GM19455 (cell line): ENCODE results near the gene DDAH2.
A peak's percentile ranks its signal among the peaks of the same experiment; 100 is the strongest.

ENCODE experiments used
- ATAC-seq: cut with Tn5 transposase; IDR thresholded peaks from one replicate; pipeline ENCODE4 v1.9.1; 2021; ENCODE audit not compliant: unreplicated experiment

Gene DDAH2

DNA sequence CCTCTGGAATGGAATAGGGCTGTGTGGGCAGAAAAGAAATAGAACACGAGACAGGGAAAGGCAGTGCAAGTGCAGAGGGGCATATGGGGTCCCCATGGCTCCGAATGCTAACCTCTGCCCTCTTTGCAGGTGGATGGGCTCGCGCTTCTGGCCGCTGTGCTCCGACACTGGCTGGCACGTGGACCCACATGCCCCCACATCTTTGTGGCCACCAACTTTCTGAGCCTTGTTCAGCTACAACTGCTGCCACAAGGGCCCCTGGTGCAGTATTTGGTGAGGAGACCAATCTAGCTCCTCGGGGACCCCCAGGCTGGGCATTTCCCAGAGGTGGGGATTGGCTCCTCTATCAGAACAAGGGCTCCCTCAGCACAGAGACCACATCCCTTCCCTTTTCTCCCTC, 32.2 kb upstream of the DDAH2 start:
- no peak for ATAC-seq

DNA sequence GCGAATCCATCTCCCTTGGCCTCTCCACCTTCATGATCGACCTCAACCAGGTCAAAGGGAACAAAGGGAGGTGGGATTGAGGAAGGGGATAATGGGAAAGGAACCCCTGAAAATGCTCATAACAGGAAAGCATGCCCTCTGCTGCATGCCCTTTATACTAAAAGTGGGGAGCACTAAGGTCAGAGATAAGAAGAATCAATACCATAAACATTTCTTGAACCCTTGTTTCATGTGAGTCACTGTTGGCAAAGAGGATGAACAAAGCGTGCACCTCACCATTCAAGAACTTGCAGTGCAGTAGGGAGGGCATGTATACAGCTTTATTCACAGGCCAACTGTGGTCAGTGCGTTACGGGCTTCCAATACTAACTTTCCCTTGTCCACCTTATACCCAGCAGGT, 31.7 kb upstream of the DDAH2 start:
- ATAC-seq, result no peak

- no peak for ATAC-seq
Measured at GRCh38 chr6:31758281-31758680, 29.2 kb upstream of the DDAH2 start.

- ATAC-seq, result no peak
Measured at GRCh38 chr6:31752739-31753319, 23.7 kb upstream of the DDAH2 start.

GRCh38 chr6:31750411-31751022, 21.4 kb upstream of the DDAH2 start:
- ATAC-seq, result no peak

- ATAC-seq, result no peak
Measured at GRCh38 chr6:31749301-31750036, 20.4 kb upstream of the DDAH2 start.

- ATAC-seq, result no peak
Measured at GRCh38 chr6:31744422-31744821, 15.3 kb upstream of the DDAH2 start.

GRCh38 chr6:31742894-31743293, 13.8 kb upstream of the DDAH2 start:
- no peak for ATAC-seq

DNA sequence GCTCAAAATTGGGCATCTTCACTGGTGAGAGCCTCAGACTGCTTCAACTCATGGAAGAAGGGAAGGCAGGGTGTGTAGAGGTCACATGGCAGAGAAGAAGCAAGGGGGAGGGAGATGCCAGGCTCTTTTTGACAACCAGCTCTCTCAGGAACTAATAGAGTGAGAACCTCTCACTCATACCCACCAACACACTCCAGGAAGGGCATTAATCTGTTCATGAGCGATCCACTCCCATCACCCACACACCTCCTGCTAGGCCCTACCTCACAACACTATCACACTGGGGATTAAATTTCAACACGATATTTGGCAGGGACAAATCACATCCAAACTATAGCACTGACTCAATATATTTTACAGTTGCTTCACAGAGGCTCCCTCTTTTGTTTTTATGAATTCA, 12.7 kb upstream of the DDAH2 start:
- ATAC-seq, result no peak

GRCh38 chr6:31740397-31741223, 11.5 kb upstream of the DDAH2 start:
- ATAC-seq, result no peak

GRCh38 chr6:31739639-31740396, 10.7 kb upstream of the DDAH2 start, which contains the start of gene MSH5:
TSS of gene MSH5 (plus strand) at chr6:31740005. CDS start at chr6:31740467, 462 bp downstream.
- ATAC-seq, result peak; percentile 80

GRCh38 chr6:31737991-31738979, 9.2 kb upstream of the DDAH2 start:
- no peak for ATAC-seq

GRCh38 chr6:31737315-31737990, 8.4 kb upstream of the DDAH2 start:
- ATAC-seq, result no peak

DNA sequence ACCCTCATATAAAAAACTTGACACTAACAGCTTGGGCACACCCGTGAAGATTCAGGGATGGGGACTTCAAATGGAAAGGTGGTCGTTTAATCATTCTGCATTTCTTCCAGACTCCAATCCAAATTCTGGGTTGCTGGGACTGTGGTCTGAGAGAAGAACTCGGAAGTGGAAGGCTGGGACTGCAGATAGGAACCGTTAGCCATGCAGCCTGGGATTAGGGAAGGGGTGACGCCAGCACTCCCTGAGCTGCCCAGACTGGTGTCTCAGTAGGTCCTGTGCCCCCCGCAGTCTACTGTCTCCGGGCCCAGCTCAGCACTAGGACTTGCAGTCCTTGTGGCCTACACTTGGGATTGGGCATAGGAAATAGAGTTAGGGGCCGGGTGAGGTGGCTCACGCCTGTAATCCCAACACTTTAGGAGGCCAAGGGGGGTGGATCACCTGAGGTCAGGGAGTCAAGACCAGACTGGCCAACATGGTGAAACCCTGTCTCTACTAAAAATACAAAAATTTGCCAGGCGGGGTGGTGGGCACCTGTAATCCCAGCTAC, 7.7 kb upstream of the DDAH2 start:
- ATAC-seq, result no peak

- no peak for ATAC-seq
Measured at GRCh38 chr6:31736021-31736767, 7.1 kb upstream of the DDAH2 start, which contains the start of gene CLIC1. TSS of gene CLIC1 (minus strand) at chr6:31736530. CDS start at chr6:31736300, 230 bp downstream.

DNA sequence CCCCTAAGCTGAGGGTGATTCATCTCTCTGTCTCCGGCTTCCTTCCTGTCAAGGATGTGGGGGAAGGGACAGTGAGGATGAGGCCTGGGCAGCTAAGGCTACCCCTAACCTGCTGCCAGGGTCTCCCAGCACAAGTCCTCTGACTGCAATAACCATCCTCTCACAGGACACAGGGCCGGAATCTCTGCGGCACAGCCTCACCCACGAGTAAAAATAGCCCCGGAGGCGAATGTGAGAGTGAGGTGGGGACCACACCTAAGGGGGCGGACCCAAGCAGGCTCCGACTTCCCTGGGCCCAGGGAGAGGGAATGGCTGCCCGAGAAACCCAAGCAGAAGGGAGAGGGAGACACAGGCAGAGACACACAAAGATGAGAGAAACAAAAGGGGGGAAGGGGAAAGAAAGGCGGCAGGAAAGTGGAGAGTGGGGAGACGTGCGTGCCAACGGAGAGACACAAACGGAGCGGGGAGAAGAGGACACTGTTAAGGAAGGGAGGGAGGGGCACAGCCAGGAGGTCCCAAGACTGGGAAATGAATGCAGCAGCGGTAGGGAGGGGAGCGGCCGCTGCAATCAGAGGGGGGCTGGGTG, 5.8 kb upstream of the DDAH2 start:
- ATAC-seq, result no peak

- ATAC-seq, result no peak
Measured at GRCh38 chr6:31734247-31734820, 5.2 kb upstream of the DDAH2 start.
